ENCODE measurements around the gene TUBB2B.
A peak's percentile ranks its signal among the peaks of the same experiment; 100 is the strongest.
"Not testable (repeated sequence)": the region's sequence is repeated elsewhere in the genome, so short reads cannot be mapped to it uniquely, and the experiment has no call there.

Gene TUBB2B

DNA sequence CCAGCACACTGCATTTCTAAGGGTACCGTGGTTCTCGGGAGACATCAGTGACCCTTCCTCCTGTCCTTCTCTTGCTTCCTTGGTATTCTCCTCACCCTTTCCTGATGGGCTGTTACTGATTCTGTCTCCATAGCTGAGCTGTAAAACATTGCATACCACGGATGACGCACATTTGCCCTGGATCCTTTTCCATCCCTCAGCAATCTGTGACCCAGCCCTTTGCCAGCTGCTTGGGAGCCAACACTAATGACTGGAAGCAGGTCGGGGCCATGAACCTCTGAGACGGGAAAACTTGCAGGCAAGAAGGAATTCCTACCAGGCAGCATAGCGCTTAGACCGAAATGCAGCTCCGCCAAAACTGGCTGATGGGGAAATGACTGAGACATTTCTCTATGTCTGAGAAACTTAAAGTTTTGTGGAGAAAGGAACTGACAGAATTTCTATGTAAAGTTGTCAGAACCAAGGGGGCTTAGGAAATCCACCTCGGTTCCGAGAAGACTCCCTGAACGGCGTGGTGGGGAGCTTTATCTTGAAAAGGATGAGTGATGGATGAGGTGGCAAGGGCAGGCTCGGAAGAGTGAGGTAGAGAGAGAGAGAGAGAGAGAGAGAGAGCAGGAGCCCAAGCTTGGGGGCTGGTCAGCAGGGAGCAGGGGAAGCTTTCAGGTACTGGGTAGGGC, 19.2 kb downstream of the TUBB2B start:
- no peak for DNase-seq

DNA sequence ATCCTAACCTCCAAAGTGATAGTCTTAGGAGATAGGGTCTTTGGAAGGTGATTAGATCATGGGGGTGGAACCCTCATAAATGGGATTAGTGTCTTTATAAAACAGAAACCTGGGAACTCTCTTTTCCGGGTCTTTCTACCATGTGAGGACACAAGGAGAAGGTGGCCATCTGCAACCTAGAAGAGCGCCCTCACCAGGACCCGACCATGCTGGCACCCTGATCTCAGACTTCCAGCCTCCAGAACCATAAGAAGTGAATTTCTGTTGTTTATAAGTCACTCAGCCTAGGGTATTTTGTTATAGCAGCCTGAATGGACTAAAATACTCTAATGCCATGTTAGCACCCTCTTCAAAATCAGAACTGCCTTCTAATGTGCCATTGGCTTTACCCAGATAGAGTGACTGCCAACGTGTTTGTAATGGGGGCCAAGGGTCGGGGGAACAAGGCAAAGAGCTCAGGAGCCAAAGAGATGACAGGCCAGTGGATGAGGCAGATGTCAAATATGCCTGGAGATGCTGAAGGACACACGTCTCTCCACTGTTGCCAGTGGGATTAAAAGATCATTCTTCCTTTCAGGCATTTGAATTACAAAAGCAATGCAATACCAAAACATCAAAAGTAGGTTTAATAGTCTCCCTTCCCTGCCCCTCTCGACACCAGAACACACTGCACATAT, 21.0 kb downstream of the TUBB2B start:
- no peak for DNase-seq

DNA sequence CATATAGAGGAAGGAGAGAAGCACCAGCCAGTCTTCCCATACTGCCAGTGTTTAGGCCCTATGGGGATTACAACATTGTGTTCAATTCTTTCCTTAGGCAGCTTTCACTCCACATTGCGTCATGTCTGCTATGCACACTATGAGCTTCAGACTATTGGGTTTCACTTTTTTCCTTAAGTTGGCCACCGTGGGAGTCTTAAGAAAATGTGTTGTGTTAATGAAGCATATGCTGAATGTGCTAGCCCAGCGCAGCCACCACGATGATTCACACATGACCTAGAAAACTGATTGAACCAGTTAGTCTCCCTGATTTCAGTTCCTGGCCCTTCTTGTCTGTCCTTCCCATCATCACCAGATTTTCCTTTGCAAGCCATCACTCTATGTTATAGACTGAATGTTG, 21.5 kb downstream of the TUBB2B start:
- DNase-seq: no peak

DNA sequence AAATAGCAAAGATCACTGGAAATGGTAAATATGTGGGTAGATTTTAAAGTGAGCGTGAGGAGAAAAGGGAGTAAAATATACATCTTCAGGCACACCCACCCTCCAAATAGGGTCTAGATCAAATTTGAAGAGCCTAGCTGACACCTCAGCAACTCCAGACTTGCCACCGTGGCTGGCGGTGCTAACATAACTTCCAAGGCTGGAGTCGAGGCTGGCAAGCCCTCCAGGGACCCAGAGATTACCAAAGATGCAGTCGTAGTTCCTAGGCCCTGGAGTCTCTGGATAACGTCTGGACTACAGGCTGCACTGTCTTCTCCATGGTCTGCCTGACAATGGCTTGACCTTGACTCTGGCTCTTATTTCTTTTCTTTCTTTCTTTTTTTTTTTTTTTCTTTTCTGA, 22.5 kb downstream of the TUBB2B start:
- DNase-seq: no peak

DNA sequence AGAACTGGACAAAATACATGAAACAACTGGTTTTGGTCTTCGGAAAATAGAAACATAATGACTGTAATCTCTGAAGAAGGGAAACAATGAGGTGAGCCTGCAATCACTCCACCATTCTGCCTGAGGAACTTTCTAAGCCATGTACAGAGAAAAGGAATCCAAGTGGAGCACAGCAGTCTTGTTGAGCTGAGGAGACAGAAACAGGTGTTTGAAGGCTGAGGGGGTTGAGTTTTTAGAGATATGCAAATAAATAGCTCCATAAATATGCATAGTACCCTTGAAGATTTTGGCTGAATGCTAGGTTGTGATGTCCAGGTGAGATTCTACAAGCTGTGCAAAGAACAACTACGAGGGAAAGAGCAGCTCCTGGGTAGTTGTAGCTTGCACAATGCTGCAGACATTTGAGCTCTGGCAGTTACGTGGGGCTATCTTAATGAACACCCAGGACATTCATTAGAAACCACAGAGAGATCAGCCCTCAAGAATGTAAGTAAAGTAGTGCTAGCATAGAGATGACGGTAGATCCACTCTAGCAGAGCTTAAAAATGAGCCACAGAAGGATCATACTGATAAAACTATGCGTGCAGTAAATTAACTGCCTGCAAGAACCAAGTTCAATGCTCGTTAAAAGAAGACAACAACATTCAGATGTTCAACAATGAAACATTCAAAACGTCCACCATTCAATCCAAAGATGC, 24.3 kb downstream of the TUBB2B start:
- DNase-seq: no peak

DNA sequence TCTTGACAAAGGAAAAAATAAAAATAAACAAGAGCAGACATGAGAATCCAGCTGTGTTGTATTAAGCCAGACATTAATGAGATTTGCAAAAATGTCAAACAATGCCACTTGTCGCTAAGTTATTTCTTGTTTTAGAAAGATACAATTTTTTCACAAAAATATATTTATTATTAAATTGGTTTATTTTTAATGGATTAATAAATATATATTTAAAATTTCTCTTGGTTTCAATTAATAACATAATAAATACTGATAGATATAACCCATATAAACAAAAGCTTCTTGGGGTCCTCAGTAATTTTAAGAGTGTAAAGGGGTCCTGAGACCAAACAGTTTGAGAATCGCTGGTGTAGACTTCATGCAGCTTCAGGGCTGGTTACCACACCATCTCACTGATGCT, 26.1 kb downstream of the TUBB2B start:
- DNase-seq: no peak

DNA sequence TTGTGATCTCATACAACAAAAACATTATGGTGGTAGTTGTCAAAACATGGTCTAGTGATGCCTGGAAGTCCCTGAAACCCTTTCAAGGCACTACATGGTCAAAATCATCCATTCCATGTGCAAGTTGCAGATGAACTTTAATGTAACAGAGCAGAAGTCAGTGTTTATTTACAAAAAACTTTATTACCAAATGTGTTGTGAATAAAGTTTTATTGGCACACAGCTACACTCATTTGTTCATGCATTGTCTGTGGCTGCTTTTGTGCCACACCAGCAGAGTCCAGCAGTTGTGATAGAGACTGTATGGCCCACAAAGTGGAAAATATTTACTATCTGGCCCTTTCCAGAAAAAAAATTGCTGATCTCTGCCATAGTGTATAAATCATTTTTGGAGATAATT, 26.8 kb downstream of the TUBB2B start:
- DNase-seq: no peak

DNA sequence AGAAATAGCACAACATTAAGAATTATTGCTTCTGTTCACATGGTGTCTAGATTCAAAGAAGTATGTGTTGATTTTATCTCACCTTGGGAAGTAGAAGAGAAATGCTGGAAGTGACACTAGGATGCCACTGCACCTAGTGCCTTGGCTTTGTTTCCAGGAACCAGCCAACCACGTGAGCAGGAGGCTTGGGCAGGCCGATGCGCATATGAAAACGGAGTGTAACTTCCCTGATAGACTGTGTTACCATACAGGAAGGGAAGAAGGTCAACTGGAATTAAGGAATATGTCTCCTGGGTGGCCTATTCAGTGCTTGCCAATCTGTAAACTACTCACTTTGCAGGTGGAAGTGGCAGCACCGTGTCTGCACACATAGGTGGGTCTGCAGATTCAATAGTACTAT, 28.1 kb downstream of the TUBB2B start:
- no peak for DNase-seq

DNA sequence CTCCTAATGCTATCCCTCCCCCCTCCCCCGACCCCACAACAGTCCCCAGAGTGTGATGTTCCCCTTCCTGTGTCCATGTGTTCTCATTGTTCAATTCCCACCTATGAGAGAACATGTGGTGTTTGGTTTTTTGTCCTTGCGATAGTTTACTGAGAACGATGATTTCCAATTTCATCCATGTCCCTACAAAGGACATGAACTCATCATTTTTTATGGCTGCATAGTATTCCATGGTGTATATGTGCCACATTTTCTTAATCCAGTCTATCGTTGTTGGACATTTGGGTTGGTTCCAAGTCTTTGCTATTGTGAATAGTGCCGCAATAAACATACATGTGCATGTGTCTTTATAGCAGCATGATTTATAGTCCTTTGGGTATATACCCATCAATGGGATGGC, 29.7 kb downstream of the TUBB2B start:
- DNase-seq: not testable (repeated sequence)

DNA sequence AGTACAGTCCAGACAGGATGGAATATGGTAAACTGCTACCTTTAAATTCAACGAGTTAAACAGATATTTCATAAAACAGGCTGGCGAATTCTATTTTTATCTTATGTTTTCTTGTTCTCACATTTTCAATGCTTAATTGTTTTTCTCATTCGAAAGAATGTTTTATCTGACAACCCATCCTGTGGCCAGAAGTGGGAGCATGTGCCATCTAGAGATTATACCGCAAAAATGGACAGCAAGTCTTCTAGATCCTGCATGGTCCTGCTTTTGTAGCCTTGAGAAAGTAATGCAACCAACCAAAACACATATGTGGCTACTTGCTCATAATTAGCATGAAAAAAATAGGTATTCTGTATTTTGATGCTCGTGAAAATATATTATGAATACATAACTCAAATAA, 30.7 kb downstream of the TUBB2B start:
- no peak for DNase-seq

DNA sequence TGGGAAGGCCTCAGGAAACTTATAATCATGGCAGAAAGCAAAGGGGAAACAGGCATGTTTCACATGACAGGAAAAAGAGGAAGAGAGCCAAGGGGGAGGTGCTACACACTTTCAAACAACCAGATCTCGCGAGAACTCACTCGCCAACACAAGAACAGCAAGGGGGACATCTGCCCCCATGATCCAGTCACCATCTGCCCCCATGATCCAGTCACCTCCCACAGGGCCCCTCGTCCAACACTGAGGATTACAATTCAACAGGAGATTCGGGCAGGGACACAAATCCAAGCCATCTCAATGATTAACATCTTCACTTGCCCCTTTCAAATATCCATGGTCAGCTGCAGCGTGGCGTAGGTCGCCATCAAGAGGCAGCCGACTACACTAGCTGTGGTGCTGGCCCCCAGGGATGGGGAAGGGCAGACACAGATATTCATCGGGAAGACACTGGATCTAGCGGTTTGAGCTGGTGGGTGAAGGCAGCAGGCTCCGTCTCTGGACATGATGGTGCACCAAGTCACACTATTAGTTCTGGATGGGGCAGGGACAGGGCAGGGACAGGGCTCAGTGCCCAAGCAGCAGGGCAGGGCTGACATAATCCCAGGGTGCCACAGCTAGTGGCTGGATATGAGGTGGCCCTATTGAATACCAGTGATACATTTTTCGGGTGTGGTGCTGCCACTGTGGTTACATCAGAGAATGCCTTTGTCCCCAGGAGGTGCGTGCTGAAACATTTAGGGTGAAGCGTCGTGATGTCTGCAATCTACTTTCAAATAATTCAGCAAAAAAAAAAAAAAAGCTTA, 31.6 kb downstream of the TUBB2B start:
- no peak for DNase-seq

DNA sequence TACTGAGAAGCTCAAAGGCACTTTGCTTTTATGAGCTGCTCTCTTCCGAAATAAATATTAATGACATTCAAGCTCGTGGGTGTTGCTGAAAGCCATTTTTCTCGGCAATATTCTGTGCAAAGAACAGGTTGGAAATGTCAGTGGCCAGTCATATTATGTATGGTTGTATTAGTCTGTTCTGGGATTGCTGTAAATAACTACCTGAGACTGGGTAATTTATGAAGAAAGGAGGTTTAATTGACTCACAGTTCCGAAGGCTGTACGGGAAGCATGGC, 32.1 kb downstream of the TUBB2B start:
- DNase-seq: no peak

DNA sequence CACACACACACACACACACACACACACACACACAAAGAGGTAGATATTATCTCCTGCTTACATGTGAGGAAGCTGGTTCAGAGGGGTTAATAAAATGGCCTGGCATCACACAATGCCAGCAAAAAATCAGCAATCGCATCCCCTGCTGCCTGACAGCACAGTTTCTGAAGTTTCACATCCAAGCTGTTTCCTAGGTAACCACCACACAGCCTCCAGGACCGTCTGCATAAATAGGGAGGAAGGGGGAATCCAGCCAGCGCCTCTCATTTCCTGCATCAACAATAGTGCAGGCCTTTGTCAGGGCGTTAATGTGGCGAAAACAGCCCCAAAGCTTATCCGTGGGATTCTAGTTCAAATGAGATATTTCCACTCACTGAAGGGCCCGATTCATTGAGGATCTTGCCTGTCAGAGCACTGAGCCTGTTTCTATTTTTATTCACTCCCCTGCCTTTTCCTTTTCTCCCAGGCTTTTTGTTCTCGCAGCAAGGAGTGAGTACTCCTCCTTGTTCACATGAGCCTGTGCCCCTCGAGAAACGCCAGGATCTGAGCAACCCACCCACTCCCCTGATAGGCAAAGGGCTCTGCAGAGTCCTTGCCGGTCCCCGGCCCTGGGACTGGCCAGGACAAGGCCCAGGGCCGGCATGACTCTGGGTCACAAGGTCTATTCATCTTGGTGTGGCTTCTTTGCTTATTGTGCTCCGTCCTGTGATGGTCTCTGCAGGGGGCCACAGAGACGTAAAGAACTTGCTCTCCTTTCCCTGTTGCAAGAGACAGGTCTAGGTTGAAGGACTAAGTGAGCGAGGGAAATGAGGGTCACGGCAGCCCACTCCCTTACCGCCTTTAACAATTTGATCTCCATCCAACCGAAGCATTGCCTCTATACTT, 32.7 kb downstream of the TUBB2B start:
- DNase-seq: peak; percentile 11

DNA sequence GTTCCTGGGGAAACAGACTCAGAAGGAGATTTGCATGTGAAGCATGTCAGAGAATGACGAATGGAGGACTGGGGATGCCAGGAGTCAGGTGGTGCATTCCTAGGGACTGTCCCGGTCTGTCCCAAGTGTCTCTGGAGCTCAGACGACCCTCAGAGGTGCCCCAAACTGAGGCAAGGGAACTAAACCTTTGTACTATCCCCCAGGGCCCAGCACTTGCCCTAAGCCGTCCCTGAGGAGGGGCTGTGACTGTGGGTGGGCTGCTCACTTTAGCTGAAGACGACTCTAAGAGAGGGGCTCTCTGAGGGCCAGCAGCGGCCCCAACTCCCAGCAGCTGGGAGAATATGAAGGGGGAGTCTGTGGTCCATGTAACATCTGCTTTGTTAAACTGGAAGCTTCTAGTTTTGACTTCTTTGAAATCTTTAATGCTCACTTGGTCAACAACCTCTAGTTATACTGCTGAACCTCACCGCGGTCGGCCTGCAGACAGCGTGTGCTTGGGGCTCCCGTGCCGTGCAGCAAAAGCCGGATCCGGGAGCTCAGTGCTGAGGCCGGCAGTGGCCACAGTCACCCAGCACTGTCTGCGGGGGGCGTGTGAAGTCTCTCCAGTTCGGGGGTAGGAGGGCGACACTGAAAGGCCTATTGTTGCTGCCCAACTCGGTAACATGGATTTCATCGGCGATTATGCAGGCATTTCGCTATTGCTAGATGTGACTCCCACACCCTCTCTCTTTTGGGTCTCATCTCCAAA, 34.2 kb downstream of the TUBB2B start:
- DNase-seq: no peak

DNA sequence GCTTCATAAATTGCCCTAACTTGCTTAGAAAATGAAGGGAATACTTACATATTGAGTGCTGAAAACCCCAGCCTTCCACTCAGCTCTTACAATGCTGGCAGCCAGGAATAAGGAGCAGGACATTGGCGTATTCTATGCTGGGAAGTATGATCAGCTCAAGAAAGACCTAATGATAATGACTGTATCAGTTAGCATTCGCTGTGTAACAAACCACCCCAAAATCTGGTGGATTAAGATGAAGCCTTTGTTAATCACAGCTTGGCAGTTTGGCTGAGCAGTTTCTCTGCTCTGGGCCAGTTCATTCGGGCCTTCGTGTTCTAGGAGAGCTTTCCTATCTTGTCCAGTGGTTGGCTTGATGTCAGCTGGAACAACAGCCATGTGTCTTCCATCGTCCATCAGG, 36.7 kb downstream of the TUBB2B start:
- no peak for DNase-seq

DNA sequence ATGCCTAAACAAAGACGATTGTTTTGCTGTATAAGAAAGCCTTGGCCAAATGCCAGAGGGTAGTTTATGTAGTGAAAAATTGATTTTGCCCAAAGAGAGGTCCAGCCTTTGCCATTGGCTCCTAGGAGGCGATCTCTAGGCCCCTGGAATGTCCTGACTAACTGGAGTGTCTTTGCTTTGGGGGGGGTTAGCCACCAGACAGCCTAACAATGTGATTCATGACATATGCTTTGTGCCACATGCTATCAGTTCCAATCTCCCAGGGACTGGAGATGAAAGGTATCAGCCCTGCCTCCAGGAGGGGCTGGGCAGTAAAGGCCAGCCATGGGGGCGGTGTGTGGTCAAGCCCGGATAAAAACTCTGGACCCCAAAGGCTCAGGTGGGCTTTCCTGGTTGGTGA, 37.4 kb downstream of the TUBB2B start:
- DNase-seq: no peak

DNA sequence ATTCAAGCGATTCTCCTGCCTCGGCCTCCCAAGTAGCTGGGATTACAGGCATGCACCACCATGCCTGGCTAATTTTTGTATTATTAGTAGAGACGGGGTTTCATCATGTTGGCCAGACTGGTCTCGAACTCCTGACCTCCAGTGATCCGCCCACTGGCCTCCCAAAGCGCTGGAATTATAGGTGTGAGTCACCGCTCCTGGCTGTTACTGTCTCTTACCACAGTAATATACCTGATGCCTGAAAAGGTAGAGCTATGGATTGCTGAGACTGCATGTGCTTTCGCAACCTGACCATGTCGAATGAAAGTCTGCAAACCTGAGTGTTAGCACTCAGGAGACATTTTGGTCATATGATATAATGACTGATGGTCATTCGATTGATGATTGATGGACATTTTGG, 38.3 kb downstream of the TUBB2B start:
- DNase-seq: not testable (repeated sequence)

DNA sequence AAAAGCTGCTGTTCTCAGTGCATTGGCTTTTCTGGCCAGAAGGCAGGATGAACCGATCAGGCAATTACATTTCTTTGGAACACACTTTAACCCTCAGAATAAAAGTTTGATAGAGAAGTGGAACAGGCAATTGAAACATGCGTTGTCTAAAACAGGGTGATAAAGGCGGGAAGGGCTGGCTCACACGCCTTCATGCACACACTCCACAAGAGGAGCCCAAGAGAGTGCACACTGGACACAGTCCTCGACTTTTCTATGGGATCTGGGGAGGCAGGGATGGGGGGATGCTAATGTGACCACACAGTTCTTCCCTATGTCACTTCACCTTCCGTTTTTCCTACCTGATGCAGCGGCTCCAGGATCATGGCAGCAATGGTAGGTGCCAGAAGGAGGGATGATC, 39.2 kb downstream of the TUBB2B start:
- DNase-seq: no peak

DNA sequence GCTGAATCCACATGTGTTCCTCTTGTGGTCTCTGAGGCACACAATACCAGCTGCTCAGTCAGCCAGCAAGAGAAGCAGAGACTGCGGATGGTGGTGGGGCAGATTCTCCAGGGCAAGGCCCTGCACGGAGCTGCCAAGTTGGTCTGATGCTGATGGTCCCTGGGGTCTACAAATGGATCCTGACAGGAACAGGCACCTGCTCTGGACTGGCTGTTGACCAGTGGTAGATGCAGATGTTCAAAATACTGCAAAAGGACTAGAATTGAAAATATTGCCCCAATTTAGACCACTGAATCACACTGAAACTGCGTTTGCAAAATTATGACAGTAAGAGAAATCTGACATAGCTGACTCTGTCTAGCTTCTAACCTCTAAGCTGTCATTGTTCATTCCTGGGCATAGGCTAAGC, 40.5 kb downstream of the TUBB2B start:
- DNase-seq: no peak

DNA sequence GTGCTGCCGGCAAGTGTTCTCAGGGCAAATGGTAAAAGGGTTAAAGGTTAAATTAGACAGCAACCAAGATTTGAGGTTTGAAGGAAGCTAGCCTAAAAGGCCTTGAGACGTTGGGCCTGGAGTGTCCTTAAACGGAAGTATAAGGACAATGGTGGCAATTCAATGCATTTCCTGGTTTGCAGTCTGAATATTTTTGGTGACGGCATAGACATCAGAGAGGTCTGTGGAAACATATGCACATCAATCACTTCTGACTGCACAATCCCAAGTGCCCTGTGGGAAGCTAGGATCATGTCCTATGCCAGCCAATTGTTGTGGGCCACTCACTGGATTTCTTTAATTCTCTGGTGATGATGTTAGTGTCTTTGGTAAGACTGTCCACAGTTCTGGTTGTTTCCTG, 44.4 kb downstream of the TUBB2B start:
- no peak for DNase-seq

DNA sequence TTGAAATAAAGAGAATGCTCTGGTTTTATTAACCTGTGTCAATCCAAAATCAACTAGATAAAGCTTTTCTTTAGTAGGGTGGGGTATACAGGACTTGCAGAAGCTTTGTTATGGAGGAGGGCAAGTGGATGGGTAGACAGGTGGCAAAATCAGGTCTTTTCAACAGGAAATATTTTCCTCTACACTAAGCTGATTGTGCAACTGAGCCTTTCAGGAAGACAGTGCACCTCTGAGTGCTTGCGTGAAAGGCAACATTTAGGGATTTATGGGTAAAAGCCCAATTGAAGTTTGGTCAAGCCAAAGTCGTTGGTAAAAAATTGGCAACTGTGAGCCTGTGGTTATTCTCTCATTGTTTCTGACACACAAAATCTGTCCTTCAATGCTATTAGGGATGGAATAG, 46.3 kb downstream of the TUBB2B start:
- DNase-seq: no peak

DNA sequence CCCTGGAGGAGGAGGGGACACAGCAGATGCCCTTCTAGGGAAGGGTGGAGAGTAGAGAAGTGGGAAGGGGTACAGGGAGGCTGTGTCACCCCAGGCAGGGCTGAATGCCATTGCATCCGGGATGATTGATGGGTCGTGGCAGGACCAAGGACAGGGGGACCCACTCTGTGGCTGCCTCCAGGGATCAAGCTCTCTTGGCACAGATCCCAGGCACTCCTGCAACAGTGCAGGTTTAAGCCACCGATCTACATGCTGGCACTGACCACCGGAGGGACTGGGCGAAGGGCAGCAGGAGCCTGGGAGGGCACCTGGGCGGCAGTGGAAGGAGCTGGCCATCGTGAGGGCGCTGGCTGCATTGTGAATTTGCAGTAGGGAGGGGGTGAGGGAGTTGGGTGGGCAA, 47.5 kb downstream of the TUBB2B start:
- not testable (repeated sequence) for DNase-seq
